Omental fat pad (tissue), 4 donors: Measurements from ENCODE around the gene LPAR4. TPM values are rescaled to one million over a fixed set of nuclear protein-coding genes. Genes with fewer than 3 reads are reported as not detected.

Source experiments
- ATAC-seq: fragments of 150-250 bp; one replicate; pipeline ENCODE4 v1.9.1; 2016; ENCODE audit warnings: mild to moderate bottlenecking, moderate library complexity; ENCODE audit not compliant: low FRiP score
- DNase-seq: peaks from one replicate; pipeline ENCODE4 v3.0.0-alpha.2; 2019; ENCODE audit warnings: low spot score
- total RNA-seq, 4 donors: library from RNA; depleted of rRNA; stranded (reverse); fragments of >200 nt; gene quantifications; one replicate each; pipeline ENCODE4 v1.1.0, GENCODE V29; 2016
- TF ChIP-seq, protein P1 (sequence below), 3 donors: fragments of 450-650 bp; IDR thresholded peaks; one replicate each; pipeline ENCODE4 v1.5.1; 2016 to 2017; ENCODE audit warnings: antibody characterized with exemption in 3 of 3, mild to moderate bottlenecking in 3 of 3, moderate library complexity in 2 of 3

The LPAR4 gene
- total RNA-seq, 4 donors from 2014 or later = 0.24 to 1.6 (median 0.56) TPM; not detected in 1

GRCh38 chrX:78746496-78746895 lies 1.0 kb upstream of the LPAR4 start:
- TF ChIP-seq, protein P1, sequence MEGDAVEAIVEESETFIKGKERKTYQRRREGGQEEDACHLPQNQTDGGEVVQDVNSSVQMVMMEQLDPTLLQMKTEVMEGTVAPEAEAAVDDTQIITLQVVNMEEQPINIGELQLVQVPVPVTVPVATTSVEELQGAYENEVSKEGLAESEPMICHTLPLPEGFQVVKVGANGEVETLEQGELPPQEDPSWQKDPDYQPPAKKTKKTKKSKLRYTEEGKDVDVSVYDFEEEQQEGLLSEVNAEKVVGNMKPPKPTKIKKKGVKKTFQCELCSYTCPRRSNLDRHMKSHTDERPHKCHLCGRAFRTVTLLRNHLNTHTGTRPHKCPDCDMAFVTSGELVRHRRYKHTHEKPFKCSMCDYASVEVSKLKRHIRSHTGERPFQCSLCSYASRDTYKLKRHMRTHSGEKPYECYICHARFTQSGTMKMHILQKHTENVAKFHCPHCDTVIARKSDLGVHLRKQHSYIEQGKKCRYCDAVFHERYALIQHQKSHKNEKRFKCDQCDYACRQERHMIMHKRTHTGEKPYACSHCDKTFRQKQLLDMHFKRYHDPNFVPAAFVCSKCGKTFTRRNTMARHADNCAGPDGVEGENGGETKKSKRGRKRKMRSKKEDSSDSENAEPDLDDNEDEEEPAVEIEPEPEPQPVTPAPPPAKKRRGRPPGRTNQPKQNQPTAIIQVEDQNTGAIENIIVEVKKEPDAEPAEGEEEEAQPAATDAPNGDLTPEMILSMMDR (IDR thresholded peaks at IDR 0.05) = no peak
- no peak for ATAC-seq
- no peak for DNase-seq

GRCh38 chrX:78747971-78748370 lies 451 bp downstream of the LPAR4 start:
- DNase-seq (no peak), ATAC-seq (no peak)
- TF ChIP-seq, protein P1 (IDR thresholded peaks at IDR 0.05) = no peak

DNA sequence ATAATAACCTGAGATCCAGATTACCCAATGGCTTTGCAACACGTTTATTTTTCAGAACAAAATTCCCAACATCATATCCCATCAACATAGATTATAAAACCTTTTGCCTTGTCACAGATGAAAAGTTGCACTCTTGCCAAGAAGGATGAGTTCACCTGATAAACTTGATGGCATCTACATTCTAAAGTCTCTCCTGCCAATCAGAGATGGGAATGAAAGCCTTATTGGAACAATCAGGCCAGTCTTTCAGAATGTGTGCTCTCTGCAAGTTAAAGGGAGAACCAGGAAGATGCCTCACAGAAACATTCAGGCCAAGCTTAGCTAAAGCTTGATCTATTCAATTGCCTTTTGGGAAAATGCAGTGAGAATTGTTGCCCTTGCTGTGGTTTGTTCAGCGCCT lies 1.3 kb downstream of the LPAR4 start:
- TF ChIP-seq, protein P1 (IDR thresholded peaks at IDR 0.05) = no peak
- ATAC-seq (no peak), DNase-seq (no peak)

- ATAC-seq = no peak
- TF ChIP-seq, protein P1 (IDR thresholded peaks at IDR 0.05) = no peak
- DNase-seq = no peak
Measured at GRCh38 chrX:78753571-78753970, 6.1 kb downstream of the LPAR4 start.

- DNase-seq (no peak), ATAC-seq (no peak)
- TF ChIP-seq, protein P1 (IDR thresholded peaks at IDR 0.05) = no peak
Measured at GRCh38 chrX:78754917-78755316, 7.4 kb downstream of the LPAR4 start.

DNA sequence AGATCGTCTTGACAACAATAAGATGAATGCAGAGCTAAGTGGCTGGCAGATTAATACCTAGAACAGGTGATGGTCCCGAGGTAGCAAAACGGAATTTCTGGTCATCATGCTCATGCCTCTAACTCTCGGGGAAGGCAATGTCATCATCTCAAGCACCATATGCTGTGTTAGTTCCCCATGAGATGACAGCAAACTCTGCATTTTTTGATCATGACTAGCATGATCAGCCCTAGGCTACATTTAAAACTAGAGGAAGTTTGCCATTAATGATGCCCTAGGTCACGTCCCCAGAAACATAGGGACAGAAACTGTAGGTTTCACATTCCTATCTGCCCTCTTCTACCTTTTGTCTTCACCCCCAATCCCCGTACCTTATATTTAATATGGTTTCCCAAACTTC lies 11.6 kb downstream of the LPAR4 start:
- TF ChIP-seq, protein P1 (IDR thresholded peaks at IDR 0.05) = no peak
- DNase-seq (no peak), ATAC-seq (no peak)

DNA sequence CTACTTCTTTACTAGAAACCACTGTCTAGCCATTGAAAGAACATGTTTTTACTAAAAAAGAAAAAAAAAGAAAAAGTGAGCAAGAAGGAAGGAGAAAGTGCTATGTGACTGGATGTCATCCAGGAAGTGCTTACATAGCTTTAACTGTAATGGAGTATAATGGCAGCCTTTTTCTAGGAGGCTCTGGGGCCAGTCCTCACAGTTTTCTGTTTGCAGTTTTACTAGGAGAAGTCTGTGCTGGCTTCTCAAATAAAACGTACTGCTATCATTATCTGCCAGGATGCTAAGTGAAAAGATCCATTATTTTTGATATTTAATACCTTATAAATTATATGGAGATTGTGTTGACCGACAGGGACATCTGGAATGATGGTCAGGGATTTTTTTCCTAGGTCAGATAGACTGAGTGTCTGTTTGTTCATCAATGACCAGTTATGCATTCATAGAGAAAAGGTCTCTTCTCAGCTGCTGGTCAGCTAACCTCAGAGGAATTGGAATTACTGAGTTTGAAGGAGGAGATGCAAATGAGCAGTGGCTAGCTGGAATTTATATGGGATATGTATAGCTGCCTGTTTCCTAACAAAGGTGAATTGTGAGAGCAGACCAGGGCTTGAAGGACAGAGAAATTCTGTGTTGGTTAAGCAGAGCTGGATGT lies 21.7 kb downstream of the LPAR4 start:
- no peak for DNase-seq
- ATAC-seq = no peak
- TF ChIP-seq, protein P1 (IDR thresholded peaks at IDR 0.05) = no peak
